ENCODE results near the gene ASCL2. TPM values are rescaled to one million over a fixed set of nuclear protein-coding genes. Genes with fewer than 3 reads are reported as not detected.

Gene ASCL2
- total RNA-seq, 2 experiments from 2014 or later: not detected

- POLR2A ChIA-PET: no interaction called here
- H2AFZ ChIP-seq (ENCODE audit: low read length): no peak overlapping the region
- CTCF ChIA-PET (ENCODE audit: unreplicated experiment): interaction anchor here (0.6 kb wide), 2 partner anchors 193 to 504 kb away, joined by 3 read pairs; no protein-coding TSS in a partner anchor
- BruUV-seq (replicated peaks): no TSS peak
- H3K9me2 ChIP-seq (ENCODE audit: insufficient read depth, low read length): no peaks in the 10 kb centered on the region
- DNase-seq (ENCODE audit: low spot score): no peak
- intact Hi-C loops (cut with micrococcal nuclease; ENCODE audit: unreplicated experiment): no loop called here
- H3K27ac ChIP-seq (ENCODE audit: low read depth, low read length, poor library complexity, severe bottlenecking): no peak overlapping the region
- TF ChIP-seq CTCF (conservative IDR thresholded peaks at IDR 0.05; ENCODE audit: low read length): no peak
- no peak for TF ChIP-seq EZH2phosphoT487 (IDR thresholded peaks at IDR 0.05; ENCODE audit: borderline replicate concordance, low read depth, low read length)
- no peak overlapping the region for H3K4me2 ChIP-seq (ENCODE audit: low read length)
- no peaks in the 10 kb centered on the region for H3K79me2 ChIP-seq (ENCODE audit: insufficient read depth, low read depth, low read length)
- no peaks in the 10 kb centered on the region for H3K36me3 ChIP-seq (ENCODE audit: insufficient read depth, low read length)
- H4K20me1 ChIP-seq (ENCODE audit: insufficient read depth, low read length): no peaks in the 10 kb centered on the region
- no peak overlapping the region for H3K4me3 ChIP-seq (ENCODE audit: low read depth, low read length, poor library complexity, severe bottlenecking)
- no peaks in the 10 kb centered on the region for H3K9me3 ChIP-seq (ENCODE audit: low read length)
- no peaks in the 10 kb centered on the region for H3K4me1 ChIP-seq (ENCODE audit: insufficient read depth, low read length, poor library complexity, severe bottlenecking)
These were observed 2.5 kb upstream of the ASCL2 start for GRCh38 chr11:2272946-2273280.

- intact Hi-C loops (cut with micrococcal nuclease; ENCODE audit: unreplicated experiment): no loop called here
- no TSS peak for BruUV-seq (replicated peaks)
- Histone ChIP-seq H3K4me1 (ENCODE audit: insufficient read depth, low read length, poor library complexity, severe bottlenecking) (no peaks in the 10 kb centered on the region), H3K79me2 (ENCODE audit: insufficient read depth, low read depth, low read length) (no peaks in the 10 kb centered on the region), H3K9me3 (ENCODE audit: low read length) (no peaks in the 10 kb centered on the region), H2AFZ (ENCODE audit: low read length) (no peak overlapping the region), H3K27ac (ENCODE audit: low read depth, low read length, poor library complexity, severe bottlenecking) (no peak overlapping the region), H4K20me1 (ENCODE audit: insufficient read depth, low read length) (no peaks in the 10 kb centered on the region), H3K4me2 (ENCODE audit: low read length) (no peak overlapping the region), H3K9me2 (ENCODE audit: insufficient read depth, low read length) (no peaks in the 10 kb centered on the region), H3K4me3 (ENCODE audit: low read depth, low read length, poor library complexity, severe bottlenecking) (no peak overlapping the region), H3K36me3 (ENCODE audit: insufficient read depth, low read length) (no peaks in the 10 kb centered on the region)
- ChIA-PET CTCF (ENCODE audit: unreplicated experiment) (no interaction called here), POLR2A (no interaction called here)
- DNase-seq (ENCODE audit: low spot score): no peak
- TF ChIP-seq EZH2phosphoT487 (IDR thresholded peaks at IDR 0.05; ENCODE audit: borderline replicate concordance, low read depth, low read length) (no peak), CTCF (conservative IDR thresholded peaks at IDR 0.05; ENCODE audit: low read length) (no peak)
These were observed 2.0 kb upstream of the ASCL2 start for GRCh38 chr11:2272228-2272945.

- Histone ChIP-seq H3K36me3 (ENCODE audit: insufficient read depth, low read length) (no peaks in the 10 kb centered on the region), H3K27ac (ENCODE audit: low read depth, low read length, poor library complexity, severe bottlenecking) (no peak overlapping the region), H3K9me2 (ENCODE audit: insufficient read depth, low read length) (no peaks in the 10 kb centered on the region), H2AFZ (ENCODE audit: low read length) (no peak overlapping the region), H3K9me3 (ENCODE audit: low read length) (no peaks in the 10 kb centered on the region), H3K4me3 (ENCODE audit: low read depth, low read length, poor library complexity, severe bottlenecking) (no peak overlapping the region), H3K4me1 (ENCODE audit: insufficient read depth, low read length, poor library complexity, severe bottlenecking) (no peaks in the 10 kb centered on the region), H3K79me2 (ENCODE audit: insufficient read depth, low read depth, low read length) (no peaks in the 10 kb centered on the region), H3K4me2 (ENCODE audit: low read length) (no peak overlapping the region), H4K20me1 (ENCODE audit: insufficient read depth, low read length) (no peaks in the 10 kb centered on the region)
- POLR2A ChIA-PET: no interaction called here
- BruUV-seq (replicated peaks): no TSS peak
- intact Hi-C loops (cut with micrococcal nuclease; ENCODE audit: unreplicated experiment): no loop called here
- CTCF ChIA-PET (ENCODE audit: unreplicated experiment): no interaction called here
- DNase-seq (ENCODE audit: low spot score): no peak
- TF ChIP-seq CTCF (conservative IDR thresholded peaks at IDR 0.05; ENCODE audit: low read length) (no peak), EZH2phosphoT487 (IDR thresholded peaks at IDR 0.05; ENCODE audit: borderline replicate concordance, low read depth, low read length) (no peak)
These were observed 1.2 kb upstream of the ASCL2 start for GRCh38 chr11:2271327-2272227.
